HG02763 (cell line): ENCODE measurements around the gene TMEM212.
"Not testable (repeated sequence)": the region's sequence is repeated elsewhere in the genome, so short reads cannot be mapped to it uniquely, and the experiment has no call there.

Experiments used
- ATAC-seq: cut with Tn5 transposase; IDR thresholded peaks from one replicate; pipeline ENCODE4 v1.9.1; 2021; ENCODE audit warnings: mild to moderate bottlenecking, moderate library complexity; ENCODE audit not compliant: unreplicated experiment

The TMEM212 gene

DNA sequence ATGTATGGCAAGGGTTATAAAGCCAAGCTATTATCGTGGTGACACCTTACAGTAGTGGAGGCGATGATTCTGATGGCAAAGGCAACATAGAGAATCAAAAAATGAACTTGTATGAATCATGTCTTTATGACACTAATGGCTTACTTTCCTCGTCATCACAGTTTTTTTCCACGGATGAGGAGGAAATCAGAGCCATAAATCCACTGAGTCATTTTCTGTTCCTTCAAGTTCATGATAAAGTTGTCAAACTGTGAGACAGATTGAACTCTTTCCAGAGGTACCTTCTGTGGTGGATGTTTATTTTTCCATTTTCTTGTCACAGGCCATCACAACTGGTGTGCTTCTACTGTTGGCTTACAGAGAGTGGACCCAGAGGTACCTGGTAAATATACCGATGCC lies 8.5 kb downstream of the TMEM212 start:
- ATAC-seq: no peak

DNA sequence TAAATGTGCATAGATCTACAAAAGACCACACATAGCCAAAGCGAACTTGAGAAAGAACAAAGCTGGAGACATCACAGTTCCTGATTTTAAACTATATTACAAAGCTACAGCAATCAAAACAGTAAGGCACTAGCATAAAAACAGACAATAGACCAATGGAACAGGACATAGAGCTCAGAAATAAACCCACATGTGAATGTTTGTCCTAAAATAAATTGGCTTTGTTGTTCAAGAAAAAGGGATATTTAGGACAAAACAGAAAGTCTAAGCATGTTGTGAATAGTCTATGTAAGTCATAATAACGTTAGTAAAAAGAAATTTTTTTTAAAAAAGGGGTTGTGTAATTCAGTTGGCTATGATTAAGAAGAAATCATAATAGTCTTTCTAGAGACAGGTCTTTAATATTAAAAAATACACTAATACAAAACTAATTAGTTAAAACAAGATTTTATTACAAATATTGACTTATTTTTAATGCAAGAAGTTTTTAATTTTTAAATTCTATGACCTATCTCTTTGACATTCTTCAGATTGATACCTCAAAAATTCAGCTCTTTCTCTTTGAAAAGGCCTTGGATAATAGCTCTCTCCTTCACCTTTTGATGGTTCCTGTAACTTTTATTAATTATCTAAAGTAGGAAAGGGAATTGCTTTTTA lies 11.6 kb downstream of the TMEM212 start:
- no peak for ATAC-seq

DNA sequence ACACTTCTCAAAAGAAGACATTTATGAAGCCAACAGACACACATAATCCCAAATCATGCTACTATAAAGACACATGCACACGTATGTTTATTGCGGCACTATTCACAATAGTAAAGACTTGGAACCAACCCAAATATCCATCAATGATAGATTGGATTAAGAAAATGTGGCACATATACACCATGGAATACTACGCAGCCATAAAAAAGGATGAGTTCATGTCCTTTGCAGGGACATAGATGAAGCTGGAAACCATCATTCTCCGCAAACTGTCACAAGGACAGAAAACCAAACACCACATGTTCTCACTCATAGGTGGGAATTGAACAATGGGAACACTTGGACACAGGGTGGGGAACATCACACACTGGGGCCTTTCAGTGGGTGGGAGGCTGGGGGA lies 15.6 kb downstream of the TMEM212 start:
- ATAC-seq: not testable (repeated sequence)

DNA sequence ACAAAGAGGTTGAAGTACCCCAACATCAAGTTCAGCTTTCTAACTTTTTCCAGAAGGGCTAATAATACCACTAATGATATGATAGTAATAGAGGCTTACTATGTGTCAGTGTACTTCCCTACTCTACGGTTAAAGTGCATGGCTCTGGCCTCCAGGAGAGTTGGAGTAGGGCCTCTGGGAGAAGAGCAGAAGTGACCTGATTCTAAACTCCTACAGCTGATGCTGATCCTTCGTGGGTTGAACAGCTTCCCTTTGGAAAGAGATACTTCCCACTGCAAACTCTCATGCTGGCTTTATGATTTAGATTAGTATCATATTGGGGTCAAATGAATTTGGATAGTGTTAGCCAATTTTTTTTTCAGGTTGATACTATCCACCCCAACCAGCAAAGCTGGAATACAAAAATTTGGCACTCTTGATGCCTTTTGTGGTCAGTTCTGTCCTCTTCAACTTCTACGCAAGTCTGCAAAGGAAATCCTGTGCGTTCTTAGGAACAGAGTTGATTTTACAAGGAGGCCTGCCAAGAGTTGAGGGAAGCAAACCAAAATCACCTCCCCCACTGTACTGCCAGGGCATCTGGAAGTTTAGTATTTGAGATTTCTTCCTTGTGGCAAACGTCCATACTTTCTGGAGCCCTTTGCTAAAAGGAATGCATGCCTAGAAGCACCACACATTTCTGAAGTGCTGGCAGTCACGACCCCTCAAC lies 17.8 kb downstream of the TMEM212 start:
- no peak for ATAC-seq

DNA sequence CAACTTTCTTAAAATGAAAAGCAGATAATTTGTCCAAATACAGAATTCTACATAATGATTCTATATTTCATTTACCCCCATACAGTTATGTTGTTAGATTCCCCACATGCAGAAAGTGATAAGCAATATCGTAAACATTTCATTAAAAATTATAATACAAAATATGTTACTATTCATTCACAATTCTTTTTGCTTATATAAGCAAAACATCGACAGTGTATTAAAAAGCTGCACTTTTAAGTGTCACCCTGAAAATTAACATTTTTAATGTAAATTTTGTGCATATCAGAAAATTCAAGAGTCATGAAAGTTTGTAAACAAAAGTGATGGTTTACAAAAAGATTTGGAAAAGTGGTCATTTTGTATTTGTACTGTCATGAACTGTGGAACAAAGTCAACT lies 19.2 kb downstream of the TMEM212 start:
- no peak for ATAC-seq

DNA sequence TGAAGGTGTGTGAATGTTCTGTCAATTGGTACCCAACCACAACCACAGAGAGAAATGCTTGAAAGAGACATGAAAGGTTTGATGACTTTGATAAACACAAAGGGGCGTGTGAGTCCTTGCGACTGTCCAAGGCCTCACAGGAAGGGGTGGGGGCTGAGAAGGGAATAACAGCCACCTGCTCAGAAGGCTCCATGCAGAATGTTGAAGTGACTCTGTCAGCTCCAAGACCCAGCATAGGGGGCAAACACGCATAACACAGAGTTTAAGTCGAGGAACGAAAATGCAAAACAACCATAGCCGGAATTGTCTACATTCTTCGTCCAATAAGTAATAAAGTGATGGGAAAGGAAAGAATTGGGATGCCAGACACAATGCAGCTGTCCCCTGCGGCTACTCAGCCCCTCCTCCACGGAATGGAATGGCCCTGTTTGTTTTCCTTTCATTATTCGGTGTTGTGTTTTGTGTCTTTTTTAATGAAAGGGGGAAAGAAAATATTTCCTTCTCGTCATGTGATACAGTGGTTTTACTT lies 19.9 kb downstream of the TMEM212 start:
- no peak for ATAC-seq

DNA sequence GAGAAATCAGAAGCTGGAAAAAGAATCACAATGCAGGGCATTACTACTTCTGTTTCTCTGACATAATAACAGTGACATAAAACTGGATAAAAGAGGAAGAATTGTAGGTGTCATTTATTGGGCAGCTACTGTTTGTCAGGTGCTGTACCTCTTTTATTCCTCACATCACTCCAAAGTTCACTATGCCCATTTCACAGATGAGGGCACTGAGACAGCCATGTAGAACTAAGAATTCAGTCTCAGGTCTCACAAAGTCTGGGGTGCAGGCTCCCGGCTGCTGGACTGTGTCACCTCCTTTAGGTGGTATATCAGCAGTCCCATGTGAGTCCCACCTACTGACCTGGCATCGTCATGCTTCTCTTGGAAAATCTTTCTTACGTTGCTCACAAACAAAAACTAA lies 20.8 kb downstream of the TMEM212 start:
- ATAC-seq: no peak

DNA sequence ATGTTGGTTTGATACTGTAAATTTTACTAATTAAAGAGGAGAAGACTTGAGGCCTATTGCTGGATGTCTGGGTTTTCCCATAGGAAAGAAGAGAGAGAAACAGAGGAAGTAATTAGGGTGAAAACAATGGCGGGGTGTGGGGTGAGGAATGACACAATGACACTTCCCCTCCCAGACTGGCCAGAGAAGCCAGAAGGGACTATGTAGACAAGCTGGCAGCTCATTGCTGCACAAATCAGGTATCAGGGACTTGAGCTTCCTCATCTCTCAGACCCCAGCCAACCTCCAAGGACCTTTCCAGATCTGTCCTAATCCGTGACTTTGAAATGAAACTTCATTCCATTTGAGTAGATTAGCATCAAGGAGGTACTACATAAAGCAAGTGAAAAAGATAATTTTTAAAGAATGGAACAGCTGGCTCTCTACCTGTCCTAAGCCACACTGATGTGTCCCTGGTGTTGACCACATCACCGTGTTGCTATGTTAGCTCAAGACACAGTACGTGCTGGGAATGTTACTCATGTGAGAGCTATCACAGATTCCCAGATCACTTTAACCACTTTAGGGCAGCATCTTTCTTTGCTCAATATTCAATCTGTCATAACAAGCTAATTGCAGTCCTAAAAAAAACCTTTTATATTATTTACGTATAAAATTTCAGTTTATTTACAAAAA lies 22.2 kb downstream of the TMEM212 start:
- ATAC-seq: no peak

DNA sequence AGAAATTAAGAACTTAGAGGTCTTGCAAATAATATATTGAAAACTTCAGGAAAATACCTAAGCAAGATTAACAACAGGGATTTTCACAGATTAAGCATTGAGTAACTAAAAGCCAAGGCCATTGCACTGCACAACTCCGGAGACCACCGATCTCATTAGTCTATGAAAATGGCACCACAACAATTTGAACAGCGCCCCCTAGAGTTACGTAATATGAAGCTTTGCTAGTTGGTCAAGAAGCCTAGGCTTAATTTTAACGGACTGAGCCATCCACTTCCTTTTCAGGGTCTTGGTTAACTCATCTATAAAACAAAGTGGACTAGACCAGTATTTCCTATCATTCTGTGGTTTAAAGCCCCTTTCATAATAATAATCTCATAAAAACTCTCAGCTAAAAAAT lies 24.8 kb downstream of the TMEM212 start:
- ATAC-seq: no peak

DNA sequence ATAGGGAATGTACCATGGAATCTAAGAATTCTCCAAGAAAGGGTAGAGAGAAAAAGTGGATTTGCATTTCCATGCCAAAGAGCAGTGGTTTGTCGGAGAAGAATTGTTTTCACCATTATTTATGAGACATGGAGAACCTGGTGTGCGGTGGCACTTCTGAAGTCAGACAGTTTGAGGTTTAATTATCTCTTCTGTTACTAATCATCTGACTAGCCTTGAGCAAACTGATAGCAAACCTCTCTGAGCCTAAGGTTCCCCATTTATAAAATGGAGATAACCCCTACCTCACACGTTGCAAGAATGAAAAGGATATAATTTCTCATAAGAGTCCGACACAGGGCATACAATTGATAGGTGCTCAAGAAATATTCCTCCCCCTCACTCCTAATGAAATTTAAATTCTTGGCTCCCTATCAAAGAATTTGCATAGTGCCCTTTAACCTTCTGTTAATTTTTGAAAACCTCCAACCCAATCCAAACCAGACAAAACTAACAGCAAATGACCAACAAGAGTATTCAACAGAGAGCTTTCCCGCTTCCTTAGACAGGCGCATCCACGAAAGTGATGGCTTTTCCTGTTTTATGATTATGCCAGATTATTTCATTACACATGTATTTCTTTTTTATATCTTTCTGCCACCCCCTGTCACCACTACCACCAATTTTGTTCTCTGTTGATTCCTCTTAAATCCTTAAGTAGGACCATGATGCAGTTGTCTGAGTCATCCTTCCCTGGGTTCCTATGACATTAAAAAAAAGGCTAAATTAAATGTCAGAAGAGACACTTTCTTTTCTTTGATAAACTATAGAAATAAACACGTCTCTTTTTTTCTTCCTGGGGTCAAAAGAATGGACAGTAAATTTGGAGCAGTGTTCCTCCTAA lies 28.5 kb downstream of the TMEM212 start:
- ATAC-seq: no peak

DNA sequence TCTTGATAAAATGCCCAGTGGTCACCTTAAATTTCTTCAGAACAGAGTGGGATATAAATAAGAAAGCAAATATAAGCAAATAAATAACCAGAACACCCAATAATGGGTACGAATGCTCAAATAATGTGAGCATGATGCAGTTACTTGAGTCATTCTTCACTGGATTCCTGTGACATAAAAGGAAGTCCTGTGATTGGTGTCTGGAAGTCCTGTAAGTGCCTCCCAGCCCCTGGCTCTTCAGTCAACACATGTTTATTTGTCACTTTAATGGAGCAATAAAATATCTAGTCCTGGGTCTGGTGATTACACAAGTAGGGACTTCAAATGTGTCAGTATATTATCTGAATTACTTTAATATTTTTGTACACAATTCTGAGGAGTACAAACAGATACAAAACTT lies 30.4 kb downstream of the TMEM212 start:
- ATAC-seq: no peak

DNA sequence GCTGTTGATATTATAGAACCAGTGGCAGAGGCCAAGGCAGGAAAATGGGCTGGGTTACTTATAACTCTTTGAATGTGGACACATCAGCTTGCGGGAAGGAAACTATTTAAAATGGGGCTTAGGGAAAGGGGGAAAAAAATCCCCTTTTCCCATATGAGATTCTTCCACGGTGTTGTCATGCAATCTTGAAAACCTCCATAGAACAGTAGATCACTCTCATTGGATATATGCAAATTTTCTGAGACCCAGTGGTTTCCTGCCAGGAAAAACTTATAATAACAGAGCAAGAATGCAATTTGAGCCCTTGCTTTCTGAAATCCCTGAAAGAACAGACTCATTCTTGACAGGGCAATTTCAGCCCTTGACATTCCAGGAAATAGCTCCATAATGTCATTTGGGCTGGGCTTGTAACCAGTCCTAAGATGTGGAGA lies 31.1 kb downstream of the TMEM212 start:
- no peak for ATAC-seq

DNA sequence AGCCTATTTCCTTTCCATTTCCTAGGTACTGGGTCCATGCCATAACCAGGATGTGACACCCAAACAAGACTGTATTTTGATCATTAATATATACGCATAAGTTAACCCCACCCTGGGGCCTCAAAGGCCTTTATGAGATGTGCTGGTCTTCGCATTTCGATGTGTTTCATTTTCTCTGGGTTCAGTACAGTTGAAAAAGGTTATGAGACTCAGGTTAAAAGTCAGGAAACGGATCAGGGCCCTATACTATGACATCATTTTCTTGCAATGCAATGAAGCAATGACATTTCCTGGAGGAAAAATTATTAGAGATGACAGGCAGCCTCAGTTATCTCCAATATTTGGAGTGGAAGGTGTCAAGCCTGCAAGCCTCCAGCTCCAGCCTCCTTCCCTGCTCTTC lies 31.7 kb downstream of the TMEM212 start:
- ATAC-seq: no peak

DNA sequence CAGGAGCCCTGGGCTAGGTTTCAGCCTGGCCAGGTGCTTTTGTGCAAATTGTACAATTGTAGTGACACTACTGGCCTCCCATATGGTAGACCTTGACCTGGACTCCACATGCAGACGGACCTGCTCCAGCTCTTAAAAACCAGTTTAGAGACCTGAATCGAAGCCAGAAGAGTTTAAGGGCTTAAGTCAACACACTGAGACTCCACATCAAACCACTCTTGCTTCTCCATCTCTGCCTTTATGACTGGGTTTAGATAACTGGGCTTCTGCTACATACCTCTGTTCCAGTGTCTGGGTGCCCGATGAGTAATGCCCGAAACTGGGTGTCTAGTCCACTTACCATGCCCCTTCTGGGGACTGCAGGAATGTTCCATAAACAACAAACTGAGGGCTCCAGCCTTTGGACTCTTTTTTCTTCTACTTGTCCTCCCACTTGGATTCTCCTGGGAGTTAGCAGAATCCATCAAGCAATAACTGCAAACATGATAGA lies 32.8 kb downstream of the TMEM212 start:
- ATAC-seq: no peak

DNA sequence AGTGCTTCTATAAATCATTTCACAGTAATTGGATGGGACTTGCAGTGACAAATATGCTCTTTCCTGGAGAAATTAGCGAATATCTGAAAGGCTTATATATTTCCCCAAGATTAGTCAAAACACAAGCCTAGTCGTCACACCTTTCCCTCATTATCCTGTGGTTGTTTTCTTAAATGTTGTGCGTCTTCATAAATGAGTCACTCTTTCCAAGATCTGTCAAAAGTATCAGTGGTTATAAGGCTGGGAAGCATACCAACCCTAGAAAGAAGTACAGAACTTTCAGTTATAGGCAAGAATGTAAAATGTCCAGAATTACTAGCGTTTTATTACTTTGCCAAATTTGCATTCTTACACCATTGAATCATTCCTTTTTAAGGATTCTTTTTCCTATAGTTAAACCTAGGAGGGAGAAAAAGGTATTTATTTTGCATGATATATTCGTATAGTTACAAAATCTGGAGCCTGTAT lies 33.6 kb downstream of the TMEM212 start:
- ATAC-seq: no peak

DNA sequence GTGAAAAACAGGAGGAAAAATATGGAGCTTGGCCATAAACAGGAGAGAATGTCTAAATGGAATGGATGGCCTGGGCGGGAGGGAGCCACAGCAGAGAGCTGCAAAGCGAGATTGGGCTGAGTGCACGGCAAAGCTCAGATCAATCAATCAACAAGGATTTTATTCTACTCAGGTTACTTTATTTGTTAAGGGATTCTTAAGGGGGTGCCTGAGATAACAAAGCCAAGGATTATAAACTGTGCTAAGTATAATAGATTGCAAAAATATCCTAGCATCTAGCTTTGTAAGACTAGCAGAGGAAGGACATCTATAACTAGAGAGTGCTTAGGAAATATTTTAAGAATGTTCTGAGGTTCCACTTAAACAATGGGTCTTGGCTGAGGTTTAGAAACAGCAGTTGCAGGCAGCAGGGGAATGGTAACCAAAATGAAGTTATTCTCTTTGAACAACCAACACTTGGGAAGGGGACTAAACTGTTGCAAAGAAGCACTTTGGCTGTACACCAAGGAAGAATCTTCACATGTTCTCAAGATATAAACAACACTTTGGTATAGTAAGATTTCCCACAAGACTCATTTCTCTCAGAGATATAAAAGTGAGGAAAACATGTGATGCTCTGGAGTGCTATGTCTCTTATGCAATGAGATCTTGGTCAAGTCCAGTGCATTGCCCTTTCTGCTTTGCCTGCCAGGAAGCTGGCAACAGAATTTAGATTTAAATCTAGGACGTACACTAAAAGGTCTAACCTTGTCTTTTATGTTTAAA lies 35.5 kb downstream of the TMEM212 start:
- ATAC-seq: no peak

DNA sequence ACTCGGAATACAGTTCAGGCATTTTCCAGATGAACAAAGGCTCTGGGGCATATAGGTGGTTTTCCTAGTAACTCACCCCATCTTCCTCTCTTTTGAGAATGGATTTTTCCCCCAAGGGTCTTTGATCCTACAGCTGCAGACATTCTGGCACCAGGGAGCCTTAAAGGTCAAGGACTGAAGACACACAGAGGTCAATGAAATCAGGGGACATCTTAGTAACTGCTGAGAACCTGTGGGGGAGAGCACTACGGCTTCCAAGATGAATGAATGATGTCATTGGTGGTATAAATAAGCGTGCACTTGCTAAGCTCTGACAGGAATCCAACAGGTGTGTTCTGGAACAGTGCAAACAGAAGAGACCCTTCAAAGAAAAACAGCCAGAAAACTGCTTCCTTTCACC lies 36.3 kb downstream of the TMEM212 start:
- ATAC-seq: no peak

DNA sequence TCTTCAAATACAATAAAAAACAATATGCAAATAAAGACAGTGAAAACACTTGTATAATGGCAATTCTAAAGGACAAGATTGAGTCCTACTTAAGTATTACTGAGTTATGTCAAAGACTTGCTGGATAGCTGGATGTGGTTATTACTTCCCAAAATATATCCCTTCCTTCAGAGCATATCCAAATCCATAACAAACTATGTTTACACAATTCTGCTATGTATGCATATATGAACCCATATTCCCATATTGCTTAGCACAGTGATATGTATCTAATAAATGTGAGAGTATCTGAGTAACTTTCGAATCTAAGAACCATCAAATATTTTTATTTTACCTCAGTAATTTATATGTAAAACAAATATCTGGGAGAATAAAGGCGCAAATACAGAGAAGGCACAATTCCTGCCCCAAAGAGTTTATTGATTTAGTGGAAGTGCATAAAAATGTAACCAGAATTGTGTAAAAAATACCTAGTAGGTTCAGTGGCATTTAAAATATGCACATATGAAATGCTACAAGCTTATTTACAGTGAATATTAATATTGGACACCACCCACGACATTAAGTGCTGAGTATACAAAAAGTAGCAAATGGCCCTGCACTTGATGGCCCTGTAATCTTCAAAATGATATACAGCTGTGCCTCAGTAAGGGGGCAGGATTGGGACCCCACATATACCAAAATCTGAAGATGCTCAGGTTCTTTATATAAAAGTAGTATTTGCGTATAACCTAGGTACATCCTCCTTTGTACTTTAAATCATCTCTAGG lies 37.1 kb downstream of the TMEM212 start:
- no peak for ATAC-seq

DNA sequence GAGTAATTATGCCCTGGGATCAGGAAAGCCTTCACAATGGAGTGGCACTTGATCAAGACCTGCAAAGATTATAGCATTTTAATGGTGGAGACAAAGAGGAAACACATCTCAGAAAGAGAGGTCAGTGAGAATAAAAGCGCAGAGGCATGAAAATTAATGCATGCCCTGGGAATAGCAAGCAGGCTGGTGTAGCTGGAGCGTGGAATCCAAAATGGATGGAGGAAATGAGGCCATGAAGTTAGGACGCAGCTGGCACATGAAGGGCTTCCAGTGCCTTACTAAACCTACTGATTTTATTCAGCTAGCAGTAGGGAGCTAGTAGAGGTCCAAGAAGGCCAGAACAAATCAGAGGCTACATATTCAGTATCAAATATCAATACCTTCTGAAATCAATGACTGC lies 38.1 kb downstream of the TMEM212 start:
- no peak for ATAC-seq
